ENCODE results near the gene HAVCR2. TPM values are rescaled to one million over a fixed set of nuclear protein-coding genes. Genes with fewer than 3 reads are reported as not detected.

HAVCR2 gene
- total RNA-seq, 1 experiment from 2014 or later: not detected

DNA sequence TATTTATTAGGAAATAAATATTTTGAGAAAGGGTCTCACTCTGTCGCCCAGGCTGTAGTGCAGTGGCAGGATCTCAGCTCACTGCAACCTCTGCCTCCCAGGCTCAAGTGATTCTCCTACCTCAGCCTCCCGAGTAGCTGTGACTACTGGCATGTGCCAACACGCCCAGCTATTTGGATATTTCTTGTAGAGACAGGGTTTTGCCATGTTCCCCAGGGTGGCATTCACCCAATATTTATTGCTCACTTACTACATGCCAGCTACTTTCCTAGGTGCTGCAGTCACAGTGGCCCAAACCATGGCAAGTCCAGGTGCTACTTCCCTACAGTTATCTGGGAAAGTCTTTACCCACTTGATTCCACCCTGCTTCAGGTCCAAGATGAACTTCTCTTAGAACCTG is 42.2 kb upstream of the HAVCR2 start:
- BruUV-seq (replicated peaks): no TSS peak
- Histone ChIP-seq H2AFZ (no peak overlapping the region), H3K36me3 (ENCODE audit: low read depth) (no peaks in the 10 kb centered on the region), H3K27ac (no peak overlapping the region), H4K20me1 (ENCODE audit: insufficient read depth) (no peaks in the 10 kb centered on the region), H3K79me2 (ENCODE audit: low read depth) (no peaks in the 10 kb centered on the region), H3K9me3 (ENCODE audit: insufficient read depth, low read depth) (no peaks in the 10 kb centered on the region), H3K27me3 (ENCODE audit: insufficient read depth, low read depth) (peaks cover 40% of the 10 kb centered on the region), H3F3A (ENCODE audit: insufficient read depth, low read depth) (no peaks in the 10 kb centered on the region), H3K4me1 (replicated peaks; ENCODE audit: insufficient read depth) (no peaks in the 10 kb centered on the region), H3K9me2 (ENCODE audit: insufficient read depth) (no peaks in the 10 kb centered on the region), H3K4me3 (no peak overlapping the region), H3K4me2 (no peak overlapping the region)
- TF ChIP-seq, protein P1, sequence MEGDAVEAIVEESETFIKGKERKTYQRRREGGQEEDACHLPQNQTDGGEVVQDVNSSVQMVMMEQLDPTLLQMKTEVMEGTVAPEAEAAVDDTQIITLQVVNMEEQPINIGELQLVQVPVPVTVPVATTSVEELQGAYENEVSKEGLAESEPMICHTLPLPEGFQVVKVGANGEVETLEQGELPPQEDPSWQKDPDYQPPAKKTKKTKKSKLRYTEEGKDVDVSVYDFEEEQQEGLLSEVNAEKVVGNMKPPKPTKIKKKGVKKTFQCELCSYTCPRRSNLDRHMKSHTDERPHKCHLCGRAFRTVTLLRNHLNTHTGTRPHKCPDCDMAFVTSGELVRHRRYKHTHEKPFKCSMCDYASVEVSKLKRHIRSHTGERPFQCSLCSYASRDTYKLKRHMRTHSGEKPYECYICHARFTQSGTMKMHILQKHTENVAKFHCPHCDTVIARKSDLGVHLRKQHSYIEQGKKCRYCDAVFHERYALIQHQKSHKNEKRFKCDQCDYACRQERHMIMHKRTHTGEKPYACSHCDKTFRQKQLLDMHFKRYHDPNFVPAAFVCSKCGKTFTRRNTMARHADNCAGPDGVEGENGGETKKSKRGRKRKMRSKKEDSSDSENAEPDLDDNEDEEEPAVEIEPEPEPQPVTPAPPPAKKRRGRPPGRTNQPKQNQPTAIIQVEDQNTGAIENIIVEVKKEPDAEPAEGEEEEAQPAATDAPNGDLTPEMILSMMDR (conservative IDR thresholded peaks at IDR 0.05): no peak
- TF ChIP-seq EZH2 (IDR thresholded peaks at IDR 0.05; ENCODE audit: low read depth): no peak
- POLR2A ChIA-PET (ENCODE audit: unreplicated experiment): no interaction called here
- intact Hi-C loops (cut with micrococcal nuclease; ENCODE audit: unreplicated experiment): no loop called here
- CTCF ChIA-PET: no interaction called here
- DNase-seq: no peak

DNA sequence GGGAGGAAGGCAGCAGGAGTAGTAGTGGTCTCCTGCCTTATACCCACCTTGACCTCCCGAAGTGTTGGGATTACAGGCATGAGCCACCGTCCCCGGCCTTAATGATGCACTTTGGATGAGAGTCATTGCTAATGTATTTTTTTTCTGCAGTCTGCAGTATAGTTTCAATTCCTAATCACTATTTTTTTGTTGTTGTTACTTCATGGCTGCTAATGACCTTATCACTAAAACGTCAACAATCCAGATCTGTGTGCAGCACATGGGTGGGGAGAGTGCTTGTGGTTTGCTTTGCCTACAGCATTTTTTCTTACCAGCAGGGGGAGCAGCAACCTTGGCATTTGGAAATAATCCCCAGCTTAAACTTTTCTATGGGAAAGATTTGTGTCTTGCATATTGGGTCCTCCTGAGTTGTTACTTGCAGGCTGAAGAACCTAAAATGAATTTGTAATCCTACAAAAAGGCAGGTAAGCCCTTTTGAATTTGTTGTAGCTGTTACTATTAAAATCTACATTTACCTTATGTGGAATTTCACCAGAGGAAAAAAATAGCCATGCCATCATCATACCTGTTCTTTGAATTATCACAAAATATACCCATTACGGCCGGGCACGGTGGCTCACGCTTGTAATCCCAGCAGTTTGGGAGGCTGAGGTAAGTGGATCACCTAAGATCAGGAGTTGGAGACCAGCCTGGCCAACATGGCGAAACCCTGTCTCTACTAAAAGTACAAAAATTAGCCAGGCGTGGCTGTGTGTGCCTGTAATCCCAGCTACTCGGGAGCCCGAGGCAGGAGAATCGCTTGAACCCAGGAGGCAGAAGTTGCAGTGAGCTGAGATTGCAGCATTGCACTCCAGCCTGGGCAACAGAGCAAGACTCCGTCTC is 40.1 kb upstream of the HAVCR2 start:
- CTCF ChIA-PET: no interaction called here
- H3K79me2 ChIP-seq (ENCODE audit: low read depth): no peaks in the 10 kb centered on the region
- H3K4me2 ChIP-seq: no peak overlapping the region
- POLR2A ChIA-PET (ENCODE audit: unreplicated experiment): no interaction called here
- intact Hi-C loops (cut with micrococcal nuclease; ENCODE audit: unreplicated experiment): loop anchor here (5.0 to 10.0 kb wide), 4 partner anchors 116 to 1986 kb away; partner anchors contain the start of gene CYFIP2
- no peak overlapping the region for H2AFZ ChIP-seq
- no peaks in the 10 kb centered on the region for H4K20me1 ChIP-seq (ENCODE audit: insufficient read depth)
- no peaks in the 10 kb centered on the region for H3K9me2 ChIP-seq (ENCODE audit: insufficient read depth)
- H3F3A ChIP-seq (ENCODE audit: insufficient read depth, low read depth): no peaks in the 10 kb centered on the region
- peak in 1 of 2 experiments; percentile 54 for DNase-seq
- no peaks in the 10 kb centered on the region for H3K36me3 ChIP-seq (ENCODE audit: low read depth)
- no peak overlapping the region for H3K4me3 ChIP-seq
- no TSS peak for BruUV-seq (replicated peaks)
- H3K4me1 ChIP-seq (replicated peaks; ENCODE audit: insufficient read depth): peaks cover under 1% of the 10 kb centered on the region; the same call in 1 of the 2 replicates
- TF ChIP-seq EZH2 (IDR thresholded peaks at IDR 0.05; ENCODE audit: low read depth): no peak
- TF ChIP-seq, protein P1 (conservative IDR thresholded peaks at IDR 0.05): peak; percentile 90
- H3K27me3 ChIP-seq (ENCODE audit: insufficient read depth, low read depth): peaks cover 27% of the 10 kb centered on the region
- H3K9me3 ChIP-seq (ENCODE audit: insufficient read depth, low read depth): no peaks in the 10 kb centered on the region
- no peak overlapping the region for H3K27ac ChIP-seq

DNA sequence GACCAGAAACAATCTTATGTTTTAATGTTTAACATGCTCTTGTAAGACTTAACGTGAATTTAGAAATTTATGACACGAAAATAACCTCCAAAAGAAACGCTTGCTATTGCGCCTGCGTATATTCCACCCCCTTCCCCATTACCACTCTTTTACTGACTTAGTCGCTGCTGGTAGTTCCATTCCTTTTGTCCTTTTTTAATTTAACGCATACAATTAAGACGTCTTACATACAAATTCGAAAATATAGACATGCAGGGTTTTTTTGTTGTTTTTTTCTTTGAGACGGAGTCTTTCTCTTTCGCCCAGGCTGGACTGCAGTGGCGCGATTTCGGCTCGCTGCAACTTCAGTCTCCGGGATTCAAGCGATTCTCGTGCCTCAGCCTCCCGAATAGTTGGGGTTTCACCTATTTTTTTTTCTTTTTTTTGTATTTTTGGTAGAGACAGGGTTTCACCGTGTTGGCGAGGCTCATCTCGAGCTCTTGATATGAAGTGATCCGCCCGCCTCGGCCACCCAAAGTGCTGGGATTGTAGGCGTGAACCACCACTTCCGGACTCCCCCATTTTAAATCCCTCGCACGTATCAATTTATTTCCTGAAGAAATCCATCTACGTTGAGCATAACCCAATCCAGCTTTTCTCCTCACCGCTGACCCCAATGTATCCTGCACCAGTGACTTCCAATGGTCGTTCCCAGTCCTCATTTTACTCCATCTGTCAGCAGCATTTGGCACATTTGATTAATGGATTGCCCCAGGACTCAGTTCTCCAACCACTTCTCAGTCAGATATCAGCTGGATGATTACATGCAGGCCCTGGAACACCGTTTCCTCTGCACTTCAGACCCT is 34.5 kb upstream of the HAVCR2 start:
- Histone ChIP-seq H3K9me2 (ENCODE audit: insufficient read depth) (no peaks in the 10 kb centered on the region), H3K36me3 (ENCODE audit: low read depth) (peaks cover under 1% of the 10 kb centered on the region; the same call in 1 of the 2 replicates), H3K27me3 (ENCODE audit: insufficient read depth, low read depth) (peaks cover 5% of the 10 kb centered on the region; the same call in 1 of the 2 replicates), H4K20me1 (ENCODE audit: insufficient read depth) (no peaks in the 10 kb centered on the region), H3K9me3 (ENCODE audit: insufficient read depth, low read depth) (no peaks in the 10 kb centered on the region), H3K27ac (0 out of 2 replicates have a peak overlapping the region, but pooled peaks have one; percentile 2), H3K4me2 (peak overlapping the region; percentile 83), H3F3A (ENCODE audit: insufficient read depth, low read depth) (0 out of 2 replicates have a peak, but pooled peaks cover 4% of the 10 kb centered on the region), H3K79me2 (ENCODE audit: low read depth) (peaks cover 28% of the 10 kb centered on the region), H3K4me1 (replicated peaks; ENCODE audit: insufficient read depth) (peaks cover 11% of the 10 kb centered on the region), H3K4me3 (peak overlapping the region; percentile 69), H2AFZ (peak overlapping the region; percentile 94)
- DNase-seq: peak in 1 of 2 experiments; percentile 20
- intact Hi-C loops (cut with micrococcal nuclease; ENCODE audit: unreplicated experiment): loop anchor here (2.0 to 10.0 kb wide), 5 partner anchors 121 to 1991 kb away; partner anchors contain the start of genes CYFIP2, LSM11 and THG1L
- ChIA-PET POLR2A (ENCODE audit: unreplicated experiment) (interaction anchor here (0.5 to 0.9 kb wide), 6 partner anchors 11 to 806 kb away, joined by 3 to 8 read pairs (median 5); no protein-coding TSS in a partner anchor), CTCF (interaction anchor here (0.6 to 1.5 kb wide), 2 partner anchors 11 to 884 kb away, joined by 3 to 7 read pairs; no protein-coding TSS in a partner anchor)
- TF ChIP-seq EZH2 (IDR thresholded peaks at IDR 0.05; ENCODE audit: low read depth): no peak
- TF ChIP-seq, protein P1 (conservative IDR thresholded peaks at IDR 0.05): no peak
- BruUV-seq (replicated peaks): TSS peak; percentile 97
